ENCODE data around the gene ZNF862.
"Not testable (repeated sequence)": the region's sequence is repeated elsewhere in the genome, so short reads cannot be mapped to it uniquely, and the experiment has no call there.

Gene ZNF862

DNA sequence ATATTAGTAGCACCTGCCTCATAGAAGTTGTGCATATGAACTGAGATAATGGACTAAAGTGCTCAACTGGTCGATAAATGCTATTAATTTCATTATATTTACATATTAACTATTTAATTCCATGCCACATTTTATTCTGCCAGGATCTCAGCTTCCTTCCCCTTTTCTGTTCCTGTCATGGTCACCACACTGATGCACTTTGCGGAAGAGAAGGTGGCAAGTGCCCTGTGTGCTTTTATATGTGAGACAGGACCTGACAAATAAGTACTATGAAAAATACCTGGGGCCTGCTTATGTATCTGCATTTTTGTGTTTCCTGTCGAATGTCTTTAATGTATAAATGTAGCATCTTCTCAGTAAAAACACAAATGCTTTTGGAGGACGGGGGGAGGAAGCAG, 47.8 kb downstream of the ZNF862 start:
- no peak overlapping the region for H3K27ac ChIP-seq
- no peak overlapping the region for H3K4me3 ChIP-seq

DNA sequence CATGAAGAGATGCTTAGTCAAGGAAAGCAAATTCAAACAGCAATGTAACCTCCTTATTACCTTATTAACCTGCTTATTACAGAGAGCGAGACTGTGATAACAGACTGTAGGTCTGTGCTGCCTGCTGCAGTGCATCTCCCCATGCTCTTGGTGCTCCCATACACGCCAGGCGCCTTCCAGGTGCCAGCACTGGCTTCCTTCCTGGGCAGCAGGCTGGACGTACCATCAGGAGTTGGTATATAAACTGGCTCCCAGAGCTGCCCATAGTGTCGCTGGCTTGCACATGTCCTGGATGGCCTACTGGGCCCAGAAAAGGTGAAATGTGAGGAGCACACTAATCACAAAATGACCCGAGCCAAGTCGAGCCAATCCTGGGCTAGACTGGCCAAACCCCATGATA, 49.1 kb downstream of the ZNF862 start:
- Histone ChIP-seq H3K4me3 (no peak overlapping the region), H3K27ac (no peak overlapping the region)

DNA sequence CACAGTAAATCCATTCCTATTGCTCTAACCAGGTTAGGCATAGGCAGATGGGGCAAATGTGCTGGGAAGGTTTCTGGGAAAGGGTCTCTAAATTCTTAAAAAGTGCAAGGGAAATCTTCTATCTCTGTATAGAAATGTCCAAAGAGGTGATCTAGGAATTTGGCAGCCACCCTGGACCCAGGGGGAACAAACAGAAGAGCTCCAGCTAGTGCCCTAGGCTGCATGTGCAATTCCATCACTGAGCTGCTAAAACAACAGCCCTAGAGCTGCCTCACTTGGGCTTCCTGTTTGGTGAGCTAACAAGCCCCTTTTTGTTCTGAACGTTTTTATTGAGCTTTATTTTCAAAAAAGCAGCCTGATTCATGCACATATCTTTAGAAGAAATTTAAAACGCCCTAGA, 52.5 kb downstream of the ZNF862 start:
- H3K27ac ChIP-seq, H3K4me3 ChIP-seq: not testable (repeated sequence)

DNA sequence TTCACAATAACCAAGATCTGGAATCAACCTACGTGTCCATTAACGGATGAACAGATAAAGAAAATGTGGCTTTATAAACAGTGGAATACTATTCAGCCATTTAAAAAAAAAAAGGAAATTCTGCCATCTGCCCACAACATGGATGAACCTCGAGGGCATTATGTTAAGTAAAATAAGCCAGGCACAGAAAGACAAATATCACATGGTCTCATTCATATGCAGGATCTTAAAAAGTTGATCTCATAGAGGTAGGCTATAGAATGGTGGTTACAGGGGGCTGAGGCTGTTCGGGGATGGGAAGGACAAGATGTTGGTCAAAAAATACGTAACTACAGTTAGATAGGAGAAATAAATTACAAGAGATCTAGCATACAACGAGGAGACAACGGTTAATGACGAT, 56.8 kb downstream of the ZNF862 start:
- not testable (repeated sequence) for H3K4me3 ChIP-seq, H3K27ac ChIP-seq

DNA sequence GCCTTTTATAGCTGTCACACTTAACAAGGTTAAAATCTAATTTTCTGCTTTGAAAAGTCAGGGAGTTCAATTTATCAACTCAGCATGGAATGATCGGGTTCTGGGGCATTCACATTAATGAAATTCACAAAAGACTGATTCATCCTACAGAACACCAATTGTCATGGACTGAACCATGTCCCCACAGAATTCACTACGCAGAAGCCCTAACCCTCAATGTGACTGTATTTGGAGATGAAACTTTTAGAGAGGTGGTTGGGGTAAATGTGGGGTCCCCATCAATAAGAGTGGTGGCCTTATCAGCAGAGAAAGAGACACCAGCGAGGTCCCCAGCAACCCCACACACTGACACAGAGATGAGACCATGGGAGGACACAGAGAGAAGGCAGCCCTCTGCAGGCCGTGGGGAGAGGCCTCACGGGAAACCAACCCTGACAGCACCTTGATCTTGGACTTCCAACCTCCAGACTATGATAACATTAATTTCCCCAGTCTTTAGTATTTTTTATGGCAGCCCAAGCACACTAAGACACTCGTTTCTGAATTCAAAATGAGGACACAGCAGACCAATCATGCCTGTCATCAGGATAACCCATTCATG, 69.7 kb downstream of the ZNF862 start:
- H3K4me3 ChIP-seq, H3K27ac ChIP-seq: not testable (repeated sequence)

DNA sequence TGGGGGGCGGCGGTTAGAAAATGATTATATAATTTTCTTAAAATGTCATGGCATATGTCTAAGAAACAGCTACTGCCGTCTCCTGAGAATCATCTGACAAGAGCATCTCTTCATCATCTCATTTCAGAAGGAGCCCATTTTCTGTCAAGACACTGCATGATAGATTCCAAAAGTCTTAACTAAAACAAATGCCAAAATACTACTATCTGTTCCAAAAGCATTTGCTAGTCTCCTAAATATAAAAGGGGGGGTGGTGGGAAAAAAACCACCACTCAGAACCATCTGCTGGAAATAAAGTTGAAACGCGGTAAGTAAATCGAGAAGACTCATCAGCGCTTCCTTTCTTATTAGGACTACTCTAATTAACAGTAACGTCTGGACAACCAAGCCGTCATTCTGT, 72.0 kb downstream of the ZNF862 start:
- not testable (repeated sequence) for H3K27ac ChIP-seq, H3K4me3 ChIP-seq

DNA sequence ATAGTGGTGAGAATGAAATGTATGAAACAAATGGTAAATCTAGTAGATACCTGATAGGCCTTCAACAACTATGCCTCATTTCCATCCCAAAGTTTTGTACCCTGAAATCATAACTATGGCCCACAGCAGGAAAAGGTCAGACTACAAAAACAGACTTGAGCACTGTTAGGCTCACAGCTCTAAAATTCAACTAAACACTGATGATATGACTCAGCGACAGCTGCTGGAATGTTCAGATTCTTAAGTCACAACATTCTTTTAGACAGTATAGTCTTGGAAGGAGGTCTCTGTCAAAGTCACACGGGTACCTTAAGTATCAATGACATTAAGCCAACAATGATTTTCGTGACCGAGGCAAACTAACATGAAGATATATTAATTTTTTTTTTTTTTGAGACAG, 74.0 kb downstream of the ZNF862 start:
- H3K4me3 ChIP-seq, H3K27ac ChIP-seq: not testable (repeated sequence)
